ENCODE results near the gene TRDMT1.

TRDMT1 gene

DNA sequence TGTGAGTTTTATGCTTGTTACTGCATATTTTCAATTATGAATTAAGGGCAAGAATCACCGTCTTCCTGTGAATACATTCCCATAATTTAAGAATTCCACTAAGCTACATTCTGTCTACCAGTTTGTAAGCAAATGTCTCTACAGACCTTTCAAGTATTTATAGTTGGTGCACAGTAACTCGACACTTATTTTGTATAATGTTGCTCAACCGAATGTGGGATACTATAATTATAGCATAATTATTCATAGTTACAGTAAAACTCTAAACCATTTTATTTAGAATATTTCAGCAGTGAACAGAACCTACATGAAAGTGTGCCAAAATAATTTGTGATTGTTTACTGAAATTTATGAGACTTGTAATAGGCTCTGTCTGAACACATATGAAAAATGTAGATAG lies 54.6 kb downstream of the TRDMT1 start:
- DNase-seq (ENCODE audit: low spot score): no peak
- TF ChIP-seq, protein P1, sequence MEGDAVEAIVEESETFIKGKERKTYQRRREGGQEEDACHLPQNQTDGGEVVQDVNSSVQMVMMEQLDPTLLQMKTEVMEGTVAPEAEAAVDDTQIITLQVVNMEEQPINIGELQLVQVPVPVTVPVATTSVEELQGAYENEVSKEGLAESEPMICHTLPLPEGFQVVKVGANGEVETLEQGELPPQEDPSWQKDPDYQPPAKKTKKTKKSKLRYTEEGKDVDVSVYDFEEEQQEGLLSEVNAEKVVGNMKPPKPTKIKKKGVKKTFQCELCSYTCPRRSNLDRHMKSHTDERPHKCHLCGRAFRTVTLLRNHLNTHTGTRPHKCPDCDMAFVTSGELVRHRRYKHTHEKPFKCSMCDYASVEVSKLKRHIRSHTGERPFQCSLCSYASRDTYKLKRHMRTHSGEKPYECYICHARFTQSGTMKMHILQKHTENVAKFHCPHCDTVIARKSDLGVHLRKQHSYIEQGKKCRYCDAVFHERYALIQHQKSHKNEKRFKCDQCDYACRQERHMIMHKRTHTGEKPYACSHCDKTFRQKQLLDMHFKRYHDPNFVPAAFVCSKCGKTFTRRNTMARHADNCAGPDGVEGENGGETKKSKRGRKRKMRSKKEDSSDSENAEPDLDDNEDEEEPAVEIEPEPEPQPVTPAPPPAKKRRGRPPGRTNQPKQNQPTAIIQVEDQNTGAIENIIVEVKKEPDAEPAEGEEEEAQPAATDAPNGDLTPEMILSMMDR (IDR thresholded peaks at IDR 0.05; ENCODE audit: extremely low read depth, missing control alignments): no peak

DNA sequence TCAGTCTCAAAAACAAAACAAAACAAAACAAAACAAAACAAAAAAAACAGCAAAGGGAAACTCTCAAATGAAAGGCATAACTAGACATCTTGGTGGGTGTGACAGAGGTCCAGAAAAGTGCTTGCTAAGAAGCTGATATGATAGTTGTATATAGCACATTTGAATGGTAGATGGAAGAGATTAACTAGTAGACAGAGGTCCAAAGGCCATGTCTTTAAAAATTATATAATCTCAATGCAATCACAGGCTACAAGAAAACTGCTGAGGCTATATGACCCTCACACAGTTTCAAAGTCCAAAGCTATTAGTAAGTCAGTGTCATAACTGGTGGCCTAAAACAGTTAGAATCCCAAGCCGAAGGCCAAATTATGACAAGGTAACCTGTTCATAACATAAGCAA lies 56.2 kb downstream of the TRDMT1 start:
- TF ChIP-seq, protein P1 (IDR thresholded peaks at IDR 0.05; ENCODE audit: extremely low read depth, missing control alignments): no peak
- no peak for DNase-seq (ENCODE audit: low spot score)

DNA sequence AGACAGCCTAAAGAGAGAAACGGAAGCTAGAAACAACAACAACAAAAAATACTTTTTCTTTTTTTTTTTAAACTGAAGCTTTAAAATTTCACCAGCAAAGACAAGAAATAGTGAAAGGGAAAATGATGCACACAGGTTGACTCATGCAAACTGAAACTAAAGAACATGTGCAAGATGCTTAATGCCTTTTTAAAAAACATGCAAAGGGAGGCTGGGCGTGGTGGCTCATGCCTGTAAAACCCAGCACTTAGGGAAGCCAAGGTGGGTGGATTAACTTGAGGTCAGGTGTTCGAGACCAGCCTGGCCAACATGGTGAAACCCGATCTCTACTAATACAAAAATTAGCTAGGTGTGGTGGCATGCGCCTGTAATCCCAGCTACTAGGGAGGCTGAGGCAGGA lies 56.7 kb downstream of the TRDMT1 start:
- no peak for DNase-seq (ENCODE audit: low spot score)
- TF ChIP-seq, protein P1 (IDR thresholded peaks at IDR 0.05; ENCODE audit: extremely low read depth, missing control alignments): no peak

DNA sequence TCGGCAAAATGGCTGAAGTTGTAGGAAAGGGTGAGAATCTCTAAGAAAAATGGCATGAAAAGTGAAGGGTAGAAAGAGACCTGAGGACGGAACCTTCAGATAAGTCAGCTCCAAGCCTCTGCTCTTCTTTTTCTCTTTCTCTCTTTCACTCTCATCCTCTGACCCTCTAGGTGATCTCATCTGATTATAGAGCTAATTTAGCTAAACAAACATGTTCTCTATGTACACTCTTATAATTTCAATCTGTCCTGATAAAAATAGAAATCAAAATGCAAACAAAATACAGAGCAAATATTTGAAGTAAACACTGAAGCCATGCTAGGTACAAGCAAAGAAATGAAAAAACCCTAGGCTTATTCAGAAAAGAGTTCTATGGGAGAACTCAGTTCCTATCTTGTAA lies 57.4 kb downstream of the TRDMT1 start:
- TF ChIP-seq, protein P1 (IDR thresholded peaks at IDR 0.05; ENCODE audit: extremely low read depth, missing control alignments): no peak
- no peak for DNase-seq (ENCODE audit: low spot score)

DNA sequence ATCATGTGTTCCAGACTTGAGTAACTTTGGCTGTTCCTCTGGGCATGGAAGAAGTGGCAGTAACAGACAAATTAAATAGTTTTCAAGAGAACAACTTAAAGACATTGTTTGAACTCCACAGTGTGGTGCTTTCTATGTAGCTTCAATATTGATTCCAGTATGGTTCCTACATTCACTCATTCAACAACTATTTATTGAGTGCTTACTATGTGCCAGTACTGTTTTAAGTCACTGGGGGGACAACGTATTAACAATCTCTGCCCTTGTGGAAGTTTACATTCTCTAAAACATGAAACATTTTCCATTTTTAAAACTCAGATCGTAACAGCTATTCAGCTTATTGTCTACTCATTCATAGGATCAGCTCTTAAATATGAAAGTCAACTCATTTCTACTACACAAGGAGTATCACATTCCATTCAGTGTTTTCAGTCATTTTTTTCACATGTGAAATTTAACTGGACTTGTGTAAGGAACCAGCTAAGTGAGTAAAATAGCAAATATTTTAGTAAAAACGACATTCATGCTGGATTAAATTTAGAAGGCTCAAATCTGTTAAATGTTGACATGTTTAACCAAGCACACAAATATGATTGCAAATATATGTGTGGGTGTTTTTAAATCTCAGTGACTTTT lies 58.3 kb downstream of the TRDMT1 start:
- TF ChIP-seq, protein P1 (IDR thresholded peaks at IDR 0.05; ENCODE audit: extremely low read depth, missing control alignments): no peak
- DNase-seq (ENCODE audit: low spot score): no peak

DNA sequence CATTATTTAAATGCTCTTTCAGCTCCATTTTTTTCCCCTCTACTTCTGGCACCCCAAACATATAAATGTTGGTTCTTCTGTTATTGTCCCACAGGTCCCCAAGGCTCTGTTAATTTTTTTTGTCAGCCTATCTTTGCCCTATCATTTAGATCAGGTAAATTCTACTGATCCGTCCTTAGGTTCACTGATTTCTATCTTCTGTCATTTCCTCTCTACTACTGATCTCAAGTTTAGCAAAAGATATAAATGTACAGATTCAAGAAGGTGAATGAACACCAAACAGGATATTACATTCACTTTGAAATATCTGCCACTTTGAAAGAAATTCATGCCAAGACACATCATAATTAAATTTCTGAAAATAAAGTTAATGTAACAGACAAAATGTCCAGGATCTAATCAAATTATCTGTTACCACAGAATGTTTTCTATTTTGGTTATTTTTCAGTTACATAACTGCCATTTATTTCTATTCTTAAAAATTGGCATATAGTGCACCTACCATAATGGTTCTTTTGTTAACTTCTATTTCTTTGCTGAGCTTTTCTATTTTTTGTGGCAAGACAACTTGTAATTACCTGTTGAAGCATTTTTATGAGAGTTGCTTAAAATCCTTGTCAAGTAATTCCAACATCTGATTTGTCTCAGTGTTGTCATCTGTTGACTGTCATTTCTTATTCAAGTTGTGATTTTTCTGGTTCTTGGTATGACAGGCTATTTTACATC lies 59.8 kb downstream of the TRDMT1 start:
- DNase-seq (ENCODE audit: low spot score): no peak
- TF ChIP-seq, protein P1 (IDR thresholded peaks at IDR 0.05; ENCODE audit: extremely low read depth, missing control alignments): no peak

DNA sequence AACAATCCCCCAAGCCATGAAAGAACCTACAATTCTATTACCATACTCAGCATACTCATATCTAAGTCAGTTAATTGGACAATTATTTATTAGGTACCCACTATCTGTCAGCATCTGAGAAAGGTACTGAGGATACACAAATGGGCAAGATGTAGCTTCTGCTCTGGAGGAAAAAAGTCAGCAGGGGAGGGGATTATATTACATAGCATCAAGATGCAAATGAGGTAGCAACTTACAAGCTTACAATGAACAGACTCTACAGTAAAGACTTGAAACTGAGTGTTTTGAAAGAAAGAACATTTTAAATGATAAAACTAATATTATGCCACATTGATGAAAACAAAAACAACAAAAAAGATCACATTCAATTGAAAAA lies 61.1 kb downstream of the TRDMT1 start:
- DNase-seq (ENCODE audit: low spot score): no peak
- TF ChIP-seq, protein P1 (IDR thresholded peaks at IDR 0.05; ENCODE audit: extremely low read depth, missing control alignments): no peak
